HG03175 (cell line): Measurements from ENCODE around the gene PHYKPL.
A peak's percentile ranks its signal among the peaks of the same experiment; 100 is the strongest.
"Not testable (repeated sequence)": the region's sequence is repeated elsewhere in the genome, so short reads cannot be mapped to it uniquely, and the experiment has no call there.

ENCODE experiments used
- ATAC-seq: cut with Tn5 transposase; IDR thresholded peaks from one replicate; pipeline ENCODE4 v1.9.1; 2021; ENCODE audit warnings: mild to moderate bottlenecking, moderate library complexity; ENCODE audit not compliant: unreplicated experiment

Gene PHYKPL

DNA sequence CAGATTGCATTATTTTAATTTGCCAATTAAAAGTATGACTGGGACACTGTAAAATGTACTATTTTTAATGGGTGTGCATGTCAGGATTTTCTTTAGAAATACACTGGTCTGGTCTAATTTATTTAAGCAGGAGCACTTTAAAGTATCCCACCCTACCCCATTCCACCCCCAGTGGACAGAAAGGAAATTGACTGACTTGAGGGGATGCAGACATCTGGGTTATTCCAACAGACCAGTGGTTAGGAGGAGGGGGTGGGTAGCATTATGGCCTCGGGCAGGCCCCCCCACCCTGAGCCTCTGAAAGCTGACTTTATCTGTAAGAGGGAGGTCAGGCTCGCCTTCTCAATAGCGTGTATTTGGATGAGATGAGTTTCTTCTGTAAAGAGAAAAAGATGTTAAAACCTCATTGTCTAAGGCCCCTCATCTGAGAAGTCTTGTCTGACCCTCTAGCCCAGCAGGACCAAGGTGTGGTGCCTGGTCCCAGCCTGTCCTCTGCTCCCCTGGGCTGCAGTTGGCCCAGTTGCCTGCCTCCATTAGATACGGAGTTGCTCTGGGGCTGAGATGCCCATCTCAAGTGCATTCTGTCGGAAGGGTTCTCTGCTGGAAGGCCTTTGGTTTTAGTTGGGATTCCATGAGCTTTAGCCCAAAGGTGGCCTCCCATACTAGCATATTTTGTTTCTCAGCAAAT, 23.9 kb downstream of the PHYKPL start:
- no peak for ATAC-seq

DNA sequence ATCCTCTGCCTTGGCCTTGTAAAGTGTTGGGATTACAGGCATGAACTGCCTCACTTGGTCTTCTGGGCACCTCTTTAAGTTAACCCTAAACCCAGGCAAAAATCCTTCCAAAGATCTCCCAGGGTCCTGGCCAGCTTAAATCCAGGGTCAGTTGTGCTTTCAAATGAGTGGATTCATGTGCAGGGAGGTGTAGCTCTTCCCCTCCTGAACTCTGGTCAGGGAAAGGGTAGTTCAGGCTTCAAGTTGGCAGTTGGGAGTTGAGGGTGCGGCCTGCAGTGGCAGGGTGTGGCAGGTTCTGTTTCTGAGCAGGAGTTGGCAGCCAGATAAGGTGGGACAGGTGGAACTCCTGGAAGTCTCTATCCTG, 24.7 kb downstream of the PHYKPL start:
- ATAC-seq = no peak

DNA sequence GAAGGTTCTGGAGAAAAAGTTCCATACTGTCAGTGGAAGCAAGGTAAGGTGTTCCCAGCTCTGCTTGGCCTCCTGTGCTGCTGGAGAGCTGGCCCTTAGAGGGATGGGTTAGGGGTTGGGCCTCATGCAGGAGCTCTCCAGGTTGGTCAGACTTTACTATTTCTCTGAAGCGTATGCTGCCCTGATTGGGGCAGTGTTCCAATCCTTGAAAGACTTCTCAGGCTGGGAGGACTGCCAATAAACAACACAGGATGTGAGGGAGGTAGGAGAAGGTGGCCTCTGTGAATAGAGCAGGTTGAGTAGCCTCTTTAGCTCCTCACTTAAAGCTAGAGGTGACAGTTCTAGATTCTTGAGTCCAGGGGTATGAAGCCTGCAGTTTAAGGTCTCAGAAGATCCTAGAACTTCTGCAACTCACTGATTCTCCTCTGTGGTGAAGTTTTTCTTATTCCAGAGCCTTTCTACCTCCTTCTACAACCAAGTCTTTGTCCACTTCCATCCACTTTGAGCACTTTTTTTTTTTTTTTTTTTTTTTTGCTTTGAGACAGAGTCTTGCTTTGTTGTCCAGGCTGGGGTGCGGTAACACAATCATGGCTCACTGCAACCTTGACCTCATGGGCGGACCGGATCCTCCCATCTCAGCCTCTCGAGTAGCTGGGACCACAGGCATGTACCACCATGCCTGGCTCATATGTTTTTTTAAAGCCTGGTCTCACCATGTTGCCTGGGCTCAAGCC, 25.3 kb downstream of the PHYKPL start:
- no peak for ATAC-seq

DNA sequence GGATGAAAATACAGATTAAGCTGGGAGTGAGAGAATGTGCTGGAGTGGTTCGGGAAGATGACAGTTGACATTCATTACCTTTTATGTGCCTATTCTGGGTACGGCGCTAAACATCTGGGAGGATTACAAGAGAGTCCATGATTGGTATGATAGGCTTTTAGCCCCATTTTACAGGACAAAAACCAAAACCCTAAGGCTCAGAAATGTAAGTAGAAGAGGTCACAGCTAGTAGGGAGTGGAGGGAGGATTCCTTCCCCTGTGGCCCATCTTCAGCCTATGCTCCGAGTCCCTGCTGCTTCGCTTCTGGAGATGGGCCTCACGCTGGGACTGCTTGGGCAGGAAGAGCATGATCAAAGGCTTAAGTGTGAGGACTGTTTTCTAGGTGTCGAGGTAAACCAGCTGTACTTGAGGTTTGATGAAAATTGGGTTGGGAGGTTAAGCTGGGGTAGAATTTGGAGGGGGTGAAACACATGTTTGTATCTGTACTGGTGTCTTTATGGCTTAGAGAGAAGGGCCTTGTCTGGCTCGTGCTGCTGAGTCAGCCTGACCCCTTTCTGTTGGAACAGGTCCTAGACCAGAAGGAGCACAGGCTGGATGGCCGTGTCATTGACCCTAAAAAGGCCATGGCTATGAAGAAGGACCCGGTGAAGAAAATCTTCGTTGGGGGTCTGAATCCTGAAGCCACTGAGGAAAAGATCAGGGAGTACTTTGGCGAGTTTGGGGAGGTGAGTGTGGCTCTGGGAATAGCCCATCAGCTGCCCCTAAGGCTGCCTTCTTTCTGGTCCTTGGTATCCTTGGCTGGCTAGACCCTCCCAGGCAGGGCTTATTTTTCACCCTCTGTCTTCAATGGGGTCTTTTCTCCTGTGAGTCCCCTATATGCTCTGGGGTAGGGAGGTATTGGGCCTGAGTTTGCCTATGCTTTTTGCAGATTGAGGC, 26.2 kb downstream of the PHYKPL start:
- no peak for ATAC-seq

DNA sequence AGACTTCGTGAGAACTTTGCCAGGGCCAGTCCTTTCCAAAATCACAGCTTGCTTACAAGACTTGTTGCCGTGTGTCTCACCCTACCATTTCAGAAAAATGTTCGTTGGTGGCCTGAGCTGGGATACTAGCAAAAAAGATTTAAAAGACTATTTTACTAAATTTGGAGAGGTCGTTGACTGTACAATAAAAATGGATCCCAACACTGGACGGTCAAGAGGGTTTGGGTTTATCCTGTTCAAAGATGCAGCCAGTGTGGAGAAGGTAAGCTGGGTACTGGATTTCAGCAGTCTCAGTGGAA, 26.9 kb downstream of the PHYKPL start:
- no peak for ATAC-seq

DNA sequence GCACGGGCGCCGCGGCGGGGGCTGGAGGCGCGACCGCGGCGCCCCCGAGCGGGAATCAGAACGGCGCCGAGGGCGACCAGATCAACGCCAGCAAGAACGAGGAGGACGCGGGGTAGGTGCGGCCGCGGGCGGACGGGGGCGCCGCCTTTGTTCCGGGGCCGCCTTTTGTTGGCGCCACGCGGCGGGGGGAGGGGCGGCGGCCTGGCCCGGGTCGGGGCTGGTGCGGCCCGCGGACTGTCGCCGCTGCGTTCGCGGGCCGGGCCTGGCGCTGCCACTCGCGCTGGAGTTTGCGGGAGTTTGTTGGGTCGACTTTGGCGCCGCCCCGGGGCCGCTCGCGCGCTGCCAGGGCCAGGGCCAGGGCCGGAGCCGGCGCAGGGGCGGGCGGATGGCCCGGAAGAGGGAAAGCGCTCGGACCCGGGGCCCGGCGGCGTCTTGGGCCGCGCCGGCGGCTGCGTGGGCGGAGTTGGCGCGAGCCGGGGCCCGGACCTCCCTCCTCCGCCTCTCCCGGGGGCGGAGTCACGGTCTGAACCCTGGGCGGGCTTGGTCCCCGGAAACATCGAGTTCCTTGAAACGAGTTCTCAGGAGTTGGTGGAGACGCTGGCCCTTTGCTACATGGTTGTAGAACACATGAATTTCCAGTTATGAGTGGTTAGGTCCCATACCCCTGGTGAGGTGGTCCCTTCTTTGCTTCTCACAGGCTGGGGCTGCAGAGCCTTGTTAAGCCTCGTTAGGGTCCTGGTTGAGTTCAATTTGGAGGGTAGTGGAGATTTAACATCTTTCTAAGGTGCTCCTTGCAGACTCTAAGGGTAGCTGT, 27.5 kb downstream of the PHYKPL start:
- peak; percentile 50 for ATAC-seq

DNA sequence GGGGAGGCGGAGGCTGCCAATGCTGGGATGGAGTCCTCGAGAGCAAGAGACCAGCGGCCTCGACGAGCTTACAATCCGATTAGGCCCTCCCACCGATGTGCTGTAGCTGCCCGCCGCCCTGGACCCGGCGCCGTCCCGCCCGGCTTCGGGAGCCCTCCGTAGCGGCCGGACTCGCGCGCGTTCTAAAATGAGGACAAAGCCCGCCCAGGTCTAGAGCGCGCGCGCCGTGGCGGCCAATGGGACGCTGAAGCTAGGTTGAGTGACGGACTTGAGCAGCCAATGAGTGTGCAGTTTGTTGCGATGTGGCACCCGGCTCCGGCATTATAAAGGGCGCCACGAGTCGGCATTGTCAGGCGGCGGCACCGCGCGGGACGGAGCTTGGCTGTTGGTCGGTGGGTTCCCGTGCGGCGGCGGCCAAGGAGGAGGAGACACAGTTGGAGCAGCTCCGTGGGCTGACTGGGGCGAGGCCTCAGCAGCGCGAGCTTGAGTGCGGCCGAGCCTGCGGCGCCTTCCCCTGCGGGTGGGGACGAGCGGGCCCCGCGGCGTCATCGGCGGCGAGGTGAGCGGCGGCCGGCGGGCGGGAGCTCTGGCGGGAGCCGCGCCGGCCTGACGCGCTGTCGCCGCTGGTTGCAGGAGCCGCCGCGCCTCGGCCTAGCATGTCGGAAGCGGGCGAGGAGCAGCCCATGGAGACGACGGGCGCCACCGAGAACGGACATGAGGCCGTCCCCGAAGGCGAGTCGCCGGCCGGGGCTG, 28.2 kb downstream of the PHYKPL start, which contains the start of gene HNRNPAB:
TSS of gene HNRNPAB (plus strand) at position 352 of the 753 bp plus-strand sequence. CDS start at position 657, 305 bp downstream.
- ATAC-seq = peak; percentile 82

DNA sequence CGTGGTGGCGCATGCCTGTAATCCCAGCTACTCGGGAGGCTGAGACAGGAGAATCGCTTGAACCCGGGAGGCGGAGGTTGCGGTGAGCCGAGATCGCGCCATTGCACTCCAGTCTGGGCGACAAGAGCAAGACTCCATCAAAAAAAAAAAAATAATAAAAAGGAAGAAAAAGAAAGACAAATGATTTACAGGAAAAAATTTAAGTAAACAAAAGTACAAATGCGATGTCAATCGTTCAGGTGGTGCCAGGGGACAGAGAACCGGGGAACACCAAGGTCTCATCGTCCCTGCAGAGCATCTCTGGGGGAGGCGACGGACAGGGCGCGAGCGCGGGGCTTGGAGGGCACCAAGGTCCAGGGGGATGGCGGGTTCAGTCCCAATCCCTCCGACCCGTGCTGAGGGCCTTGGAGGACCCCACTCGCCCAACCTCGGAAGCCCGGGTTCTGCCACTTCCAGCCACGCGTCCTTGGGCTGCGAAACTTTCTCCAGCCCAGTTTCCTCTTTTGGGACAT, 28.9 kb downstream of the PHYKPL start:
- no peak for ATAC-seq

DNA sequence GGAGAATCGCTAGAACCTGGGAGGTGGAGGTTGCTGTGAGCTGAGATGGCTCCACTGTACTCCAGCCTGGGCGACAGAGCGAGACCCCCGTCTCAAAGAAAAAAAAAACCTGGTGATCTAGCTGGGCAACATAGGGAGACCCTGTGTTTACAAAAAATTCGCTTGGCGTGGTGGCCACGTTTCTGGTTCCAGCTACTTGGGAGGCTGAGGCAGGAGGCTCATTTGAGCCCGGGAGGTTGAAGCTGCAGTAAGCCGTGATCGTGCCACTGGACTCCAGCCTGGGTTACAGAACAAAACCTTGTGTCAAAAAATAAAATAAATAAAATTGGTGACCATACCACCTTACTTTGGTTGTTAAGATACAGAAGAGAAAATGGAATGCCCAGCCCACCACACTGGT, 30.1 kb downstream of the PHYKPL start:
- no peak for ATAC-seq

DNA sequence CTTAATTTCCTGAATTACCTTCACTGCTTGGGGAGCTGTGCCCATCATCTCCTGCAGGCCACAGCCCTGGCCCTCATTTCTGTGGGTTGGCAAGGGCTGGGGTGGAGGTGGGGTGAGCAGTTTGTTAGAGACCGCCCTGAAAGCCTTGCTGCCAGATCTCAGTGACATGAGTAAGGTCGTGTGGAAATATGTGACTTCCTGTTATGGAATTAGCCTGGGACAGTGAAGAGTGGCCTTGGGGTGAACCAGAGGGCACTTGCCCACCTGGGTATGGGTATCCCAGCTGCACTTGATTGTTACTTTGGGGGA, 30.7 kb downstream of the PHYKPL start:
- ATAC-seq = no peak

DNA sequence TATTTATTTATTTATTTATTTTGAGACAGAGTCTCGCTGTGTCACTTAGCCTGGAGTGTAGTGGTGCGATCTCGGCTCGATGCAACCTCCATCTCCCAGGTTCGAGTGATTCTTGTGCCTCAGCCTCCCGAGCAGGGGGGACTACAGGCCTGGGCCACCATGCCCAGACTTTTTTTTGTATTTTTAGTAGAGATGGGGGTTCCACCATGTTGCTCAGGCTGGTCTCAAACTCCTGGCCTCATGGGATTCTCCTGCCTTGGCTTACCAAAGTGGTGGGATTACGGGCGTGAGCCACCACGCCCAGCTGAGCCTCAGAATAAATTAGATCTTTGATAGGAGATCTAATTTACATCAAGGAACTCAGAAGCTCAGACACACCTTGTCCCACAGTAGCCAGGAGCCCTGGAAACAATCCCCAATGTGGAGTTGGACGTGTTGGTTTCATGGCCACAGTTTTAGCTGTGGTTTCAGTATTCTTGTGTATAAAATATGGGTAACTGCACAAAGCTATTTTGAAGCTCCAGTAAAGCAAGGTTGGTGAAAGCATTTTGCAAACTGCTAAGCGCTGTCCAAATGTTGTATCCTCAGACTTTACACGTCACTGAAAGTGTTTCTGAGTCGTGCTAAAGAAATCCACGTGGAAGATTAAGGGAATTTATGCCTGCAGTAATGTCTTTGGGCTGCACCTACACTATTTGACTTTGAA, 31.2 kb downstream of the PHYKPL start:
- ATAC-seq = no peak

DNA sequence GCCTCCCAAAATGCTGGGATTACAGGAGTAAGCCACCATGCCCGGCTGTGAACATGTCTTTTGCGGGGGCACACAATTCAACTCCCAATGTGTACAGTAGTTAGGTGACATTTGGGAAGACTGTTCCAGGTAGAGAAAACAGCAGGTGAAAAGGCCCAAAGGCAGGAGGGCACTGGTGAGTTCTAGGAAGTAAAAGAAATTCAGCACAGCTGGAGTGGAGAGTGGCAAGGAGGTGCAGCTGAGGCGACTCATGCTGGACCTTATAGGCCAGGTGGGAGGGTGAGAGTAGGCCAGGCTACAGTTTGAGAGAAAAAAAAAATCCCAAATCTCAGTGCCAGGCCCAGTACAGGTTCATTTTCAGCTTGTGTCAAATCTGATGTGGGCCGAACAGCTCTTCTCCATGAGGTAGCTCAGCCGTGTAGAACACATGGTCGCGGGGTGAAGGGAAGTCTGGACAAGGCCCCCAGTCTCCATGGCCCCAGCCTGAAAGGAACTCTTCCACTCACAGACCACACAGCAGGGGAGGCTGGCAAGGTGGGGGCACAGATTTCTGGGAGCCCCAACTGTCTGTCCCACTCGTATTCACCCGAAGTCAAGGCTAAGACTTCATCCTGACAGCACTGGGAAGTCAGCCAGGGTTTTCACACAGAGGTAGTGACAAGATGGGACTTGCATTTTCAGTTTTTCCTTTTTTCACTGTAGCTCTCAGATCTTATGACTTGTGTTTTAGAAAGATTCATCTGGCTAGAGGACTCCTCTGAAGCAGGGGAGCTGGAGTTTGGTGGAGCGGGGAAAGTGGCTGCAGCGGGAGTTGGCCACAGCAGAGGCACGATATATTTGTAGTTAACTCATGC, 32.8 kb downstream of the PHYKPL start:
- ATAC-seq = no peak

DNA sequence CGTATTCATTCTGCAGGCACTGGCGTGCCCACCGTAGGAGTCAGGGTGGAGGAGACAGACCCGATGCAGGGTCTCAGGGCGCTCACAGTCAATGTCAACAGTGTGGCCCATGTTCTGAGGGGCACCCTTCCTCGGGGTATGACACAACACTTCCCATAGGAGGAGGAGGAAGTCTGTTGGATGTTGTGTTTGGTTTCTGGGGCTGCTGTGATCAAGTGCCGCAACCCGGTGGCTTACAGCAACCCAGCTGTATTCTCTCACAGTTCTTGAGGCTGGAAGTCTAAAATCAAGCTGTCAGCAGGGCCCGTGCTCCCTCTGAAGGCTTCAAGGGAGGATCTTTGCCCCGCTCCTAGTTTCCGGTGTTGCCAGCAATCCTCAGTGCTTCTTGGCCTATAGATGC, 33.9 kb downstream of the PHYKPL start:
- no peak for ATAC-seq

DNA sequence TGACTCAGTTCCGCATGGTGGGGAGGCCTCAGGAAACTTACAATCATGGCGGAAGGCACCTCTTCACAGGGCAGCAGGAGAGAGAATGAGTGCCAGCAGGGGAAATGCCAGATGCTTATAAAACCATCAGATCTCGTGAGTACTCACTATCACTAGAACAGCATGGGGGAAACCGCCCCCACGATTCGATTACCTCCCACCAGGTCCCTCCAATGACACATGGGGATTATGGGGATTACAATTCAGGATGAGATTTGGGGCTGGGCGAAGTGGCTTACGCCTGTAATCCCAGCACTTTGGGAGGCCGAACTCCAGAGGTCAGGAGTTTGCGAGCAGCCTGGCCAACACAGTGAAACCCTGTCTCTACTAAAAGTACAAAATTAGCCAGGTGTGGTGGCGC, 34.5 kb downstream of the PHYKPL start:
- ATAC-seq = not testable (repeated sequence)

DNA sequence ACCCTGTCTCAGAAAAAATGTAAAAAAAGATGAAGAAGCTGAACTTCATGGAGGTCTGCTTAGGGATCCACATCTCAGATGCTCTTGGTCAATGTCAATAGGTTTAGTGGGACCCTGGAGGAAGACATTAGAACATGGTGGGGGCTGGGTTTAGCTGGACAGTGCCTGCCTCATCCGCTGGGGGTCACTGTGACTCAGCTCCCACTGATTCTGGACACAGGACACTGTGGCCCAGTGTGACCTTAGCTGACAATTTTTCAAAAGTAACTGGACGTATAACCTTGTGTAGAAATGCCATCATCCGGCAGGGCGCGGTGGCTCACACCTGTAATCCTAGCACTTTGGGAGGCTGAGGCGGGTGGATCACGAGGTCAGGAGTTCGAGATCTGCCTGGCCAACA, 35.6 kb downstream of the PHYKPL start:
- no peak for ATAC-seq

DNA sequence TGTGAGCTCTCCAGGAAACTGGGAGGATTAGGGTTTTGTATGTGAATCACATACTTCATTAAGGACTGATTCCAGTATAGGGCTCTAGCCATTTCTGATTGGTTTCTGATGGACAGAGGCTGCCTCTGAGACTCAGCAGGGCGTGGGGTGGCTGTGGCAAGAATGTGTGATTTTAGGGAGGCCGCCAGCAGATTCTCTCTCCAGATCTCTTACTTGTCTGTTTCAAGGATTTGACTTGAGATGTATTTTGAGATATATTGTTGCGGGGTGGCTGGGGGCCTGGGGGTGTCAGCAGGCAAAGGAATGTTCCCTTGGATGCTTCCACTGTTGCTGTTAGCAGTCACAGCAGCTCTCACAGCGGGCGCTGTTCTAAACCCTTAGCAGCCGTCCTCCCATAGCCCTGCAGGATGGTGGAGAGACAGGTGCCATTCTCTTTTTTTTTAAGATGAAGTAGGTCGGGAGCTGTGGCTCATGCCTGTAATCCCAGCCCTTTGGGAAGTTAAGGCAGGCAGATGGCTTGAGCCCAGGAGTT, 36.3 kb downstream of the PHYKPL start:
- no peak for ATAC-seq

DNA sequence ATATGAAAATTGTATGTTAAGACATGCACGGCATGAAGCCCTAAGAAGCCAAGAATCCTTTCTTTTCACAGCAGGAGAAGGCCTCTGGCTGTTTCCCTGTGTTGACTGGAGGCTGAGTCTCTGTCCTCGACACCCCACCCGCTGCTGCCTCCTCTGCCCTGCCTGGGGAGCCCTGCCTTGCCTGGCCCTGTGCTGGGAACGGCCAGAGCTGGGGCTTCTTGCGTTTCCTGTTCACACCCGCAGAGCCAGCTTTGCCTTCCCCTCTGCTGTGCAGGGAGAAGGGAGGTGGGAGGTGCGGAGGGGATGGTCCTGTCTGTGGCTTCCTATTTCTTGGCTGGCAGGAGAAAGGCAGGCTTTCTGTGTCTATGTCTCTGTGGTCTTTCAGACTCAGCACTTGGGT, 38.6 kb downstream of the PHYKPL start:
- ATAC-seq = no peak

DNA sequence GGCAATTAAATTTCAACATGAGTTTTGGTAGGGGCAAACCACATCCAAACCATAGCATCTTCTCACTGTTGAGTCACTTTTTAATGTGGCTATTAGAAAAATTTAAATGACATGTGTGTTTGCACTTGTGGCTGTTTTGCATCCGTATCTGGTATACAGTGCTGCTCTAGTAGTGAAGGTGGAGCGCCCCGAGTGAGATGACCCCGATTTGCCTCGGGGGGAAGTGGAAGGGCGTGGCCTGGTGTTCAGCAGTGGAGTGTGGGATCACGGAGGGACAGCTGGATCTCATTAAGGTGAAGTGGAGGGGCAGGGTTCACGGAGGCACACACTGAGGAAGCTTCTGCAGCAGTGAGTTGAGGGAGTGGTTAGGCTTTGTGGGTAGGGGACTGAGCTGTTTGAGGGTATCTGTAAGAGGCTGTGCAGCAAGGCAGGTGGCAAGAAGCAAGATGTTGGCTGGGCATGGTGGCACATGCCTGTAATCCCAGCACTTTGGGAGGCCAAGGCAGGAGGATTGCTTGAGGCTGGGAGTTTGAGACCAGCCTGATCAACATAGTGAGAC, 39.3 kb downstream of the PHYKPL start:
- no peak for ATAC-seq
